Calu3 (cell line): Measurements from ENCODE around the gene PPP3CA. TPM values are rescaled to one million over a fixed set of nuclear protein-coding genes. Genes with fewer than 3 reads are reported as not detected.

Experiments
- BruUV-seq: library from RNA; stranded (reverse); fragments of 400-500 nt; replicated peaks from 2 replicates; lab custom pipeline; 2021; lab: Mats Ljungman, UMichigan
- CTCF ChIA-PET: fragments of 300-600 bp; sonication (Branson Sonifier 250); formaldehyde crosslinking; loops from one replicate; lab custom pipeline; 2022; ENCODE audit warnings: antibody characterized with exemption; lab: Charles Lee
- DNase-seq: peaks from one replicate; pipeline ENCODE4 v3.0.0; 2022
- H3K27ac Mint-ChIP-seq: one replicate; pipeline ENCODE4 v1.8.0; 2022; ENCODE audit warnings: mixed read lengths; ENCODE audit not compliant: unreplicated experiment
- H3K27me3 Mint-ChIP-seq: one replicate; pipeline ENCODE4 v1.8.0; 2022; ENCODE audit warnings: mixed read lengths; ENCODE audit not compliant: unreplicated experiment
- H3K36me3 Mint-ChIP-seq: one replicate; pipeline ENCODE4 v1.8.0; 2022; ENCODE audit warnings: mild to moderate bottlenecking, moderate library complexity, mixed read lengths; ENCODE audit not compliant: insufficient read depth, unreplicated experiment
- H3K4me1 Mint-ChIP-seq: one replicate; pipeline ENCODE4 v1.8.0; 2022; ENCODE audit warnings: mild to moderate bottlenecking, low read depth, mixed read lengths; ENCODE audit not compliant: unreplicated experiment
- H3K4me3 Mint-ChIP-seq: one replicate; pipeline ENCODE4 v1.8.0; 2022; ENCODE audit warnings: mild to moderate bottlenecking, low read depth, moderate library complexity, mixed read lengths; ENCODE audit not compliant: unreplicated experiment
- H3K9me3 Mint-ChIP-seq: one replicate; pipeline ENCODE4 v1.8.0; 2022; ENCODE audit warnings: low read depth, mixed read lengths; ENCODE audit not compliant: unreplicated experiment
- CTCF ChIP-seq: fragments of 200-600 bp; IDR thresholded peaks from one replicate; pipeline ENCODE4 v1.8.0; 2022; ENCODE audit warnings: antibody characterized with exemption; ENCODE audit not compliant: unreplicated experiment
- intact Hi-C: fragments of 100-400 bp; cut with micrococcal nuclease; formaldehyde crosslinking; loops from one replicate; pipeline ENCODE4 v1.10.0; 2022; ENCODE audit not compliant: unreplicated experiment
- total RNA-seq: library from RNA; stranded (reverse); gene quantifications from 2 replicates; pipeline ENCODE4 v1.2.3, GENCODE V29; 2022

Gene PPP3CA
- total RNA-seq, 1 experiment from 2014 or later = 33.7 TPM

DNA sequence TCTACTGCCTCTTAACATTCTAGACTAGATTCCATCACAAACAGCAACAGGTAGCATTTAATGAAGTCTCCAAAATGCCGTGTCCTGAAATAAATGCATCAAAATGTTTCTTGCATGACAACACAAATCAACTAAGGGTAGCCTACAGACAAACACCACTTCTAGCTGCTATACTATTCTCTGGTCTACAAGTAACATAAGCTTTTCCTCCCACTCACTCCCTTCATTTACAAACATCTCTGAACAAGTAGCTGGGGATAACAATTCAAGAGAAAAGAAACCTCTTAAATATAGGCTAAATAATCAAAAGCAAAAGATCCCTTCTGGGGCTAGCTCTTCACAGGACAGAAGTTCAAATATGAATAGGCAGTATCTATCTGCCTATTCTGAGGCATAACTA, 20.8 kb downstream of the PPP3CA start:
- intact Hi-C loops = no loop called here
- H3K4me1 Mint-ChIP-seq = no peaks in the 10 kb centered on the region
- CTCF ChIA-PET = interaction anchor here (0.6 kb wide), 1 partner anchor 93 kb away, joined by 3 read pairs; no protein-coding TSS in a partner anchor
- BruUV-seq = no TSS peak
- no peaks in the 10 kb centered on the region for H3K27me3 Mint-ChIP-seq
- no peak for TF ChIP-seq CTCF
- no peaks in the 10 kb centered on the region for H3K9me3 Mint-ChIP-seq
- no peaks in the 10 kb centered on the region for H3K36me3 Mint-ChIP-seq
- DNase-seq = no peak
- H3K4me3 Mint-ChIP-seq = no peak overlapping the region
- no peak overlapping the region for H3K27ac Mint-ChIP-seq

- H3K27ac Mint-ChIP-seq = no peak overlapping the region
These were observed 24.6 kb downstream of the PPP3CA start for GRCh38 chr4:101322743-101323142.

DNA sequence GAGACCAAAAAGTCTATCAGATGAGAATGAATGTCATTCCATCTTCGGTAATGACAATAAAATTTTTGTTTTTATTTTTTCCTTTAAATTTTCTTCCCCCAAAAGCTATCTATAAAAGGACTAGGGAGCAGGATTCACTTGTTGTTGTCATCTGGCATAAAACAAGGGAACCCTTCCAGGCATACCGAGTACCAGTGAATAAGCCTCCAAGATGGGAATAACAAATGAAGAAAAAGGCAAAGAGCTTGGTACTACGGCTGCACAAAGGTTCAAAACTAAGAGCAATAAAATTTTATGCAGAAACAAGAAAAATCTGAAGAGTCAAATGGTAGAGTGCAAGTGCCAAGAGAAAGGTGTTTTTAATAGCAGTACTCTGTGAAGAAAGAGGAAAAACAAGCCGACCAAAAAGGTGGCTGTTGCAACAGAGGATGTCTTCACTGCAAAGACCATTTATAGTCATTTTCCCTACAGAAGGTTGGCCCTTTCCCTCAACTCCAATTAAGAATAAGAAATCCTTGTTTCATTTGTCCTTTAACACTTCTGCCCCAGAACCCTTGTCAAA, 25.8 kb downstream of the PPP3CA start:
- H3K27me3 Mint-ChIP-seq = no peaks in the 10 kb centered on the region
- CTCF ChIA-PET = interaction anchor here (0.6 kb wide), 1 partner anchor 28 kb away, joined by 4 read pairs; no protein-coding TSS in a partner anchor
- no peak for DNase-seq
- no peak for TF ChIP-seq CTCF
- H3K9me3 Mint-ChIP-seq = no peaks in the 10 kb centered on the region
- no peak overlapping the region for H3K4me3 Mint-ChIP-seq
- intact Hi-C loops = no loop called here
- no peaks in the 10 kb centered on the region for H3K36me3 Mint-ChIP-seq
- no peaks in the 10 kb centered on the region for H3K4me1 Mint-ChIP-seq
- H3K27ac Mint-ChIP-seq = no peak overlapping the region
- no TSS peak for BruUV-seq

More at GRCh38 chr4:101322743-101323142, 24.6 kb downstream of the PPP3CA start:
- H3K27me3 Mint-ChIP-seq = no peaks in the 10 kb centered on the region
- intact Hi-C loops = no loop called here
- no peaks in the 10 kb centered on the region for H3K36me3 Mint-ChIP-seq
- DNase-seq = no peak
- H3K4me3 Mint-ChIP-seq = no peak overlapping the region
- TF ChIP-seq CTCF = no peak
- CTCF ChIA-PET = interaction anchor here (0.7 kb wide), 1 partner anchor 122 kb away, joined by 4 read pairs; no protein-coding TSS in a partner anchor
- no TSS peak for BruUV-seq
- no peaks in the 10 kb centered on the region for H3K9me3 Mint-ChIP-seq
- H3K4me1 Mint-ChIP-seq = no peaks in the 10 kb centered on the region

- no peak for DNase-seq
- H3K4me3 Mint-ChIP-seq = no peak overlapping the region
- no peak overlapping the region for H3K27ac Mint-ChIP-seq
- no peak for TF ChIP-seq CTCF
- H3K9me3 Mint-ChIP-seq = peaks cover 2% of the 10 kb centered on the region
- H3K27me3 Mint-ChIP-seq = no peaks in the 10 kb centered on the region
- intact Hi-C loops = no loop called here
- no TSS peak for BruUV-seq
- H3K36me3 Mint-ChIP-seq = no peaks in the 10 kb centered on the region
- H3K4me1 Mint-ChIP-seq = no peaks in the 10 kb centered on the region
- CTCF ChIA-PET = no interaction called here
These were observed 31.5 kb downstream of the PPP3CA start for GRCh38 chr4:101315786-101316185.
